ENCODE data around the gene GFRA1.

The GFRA1 gene

DNA sequence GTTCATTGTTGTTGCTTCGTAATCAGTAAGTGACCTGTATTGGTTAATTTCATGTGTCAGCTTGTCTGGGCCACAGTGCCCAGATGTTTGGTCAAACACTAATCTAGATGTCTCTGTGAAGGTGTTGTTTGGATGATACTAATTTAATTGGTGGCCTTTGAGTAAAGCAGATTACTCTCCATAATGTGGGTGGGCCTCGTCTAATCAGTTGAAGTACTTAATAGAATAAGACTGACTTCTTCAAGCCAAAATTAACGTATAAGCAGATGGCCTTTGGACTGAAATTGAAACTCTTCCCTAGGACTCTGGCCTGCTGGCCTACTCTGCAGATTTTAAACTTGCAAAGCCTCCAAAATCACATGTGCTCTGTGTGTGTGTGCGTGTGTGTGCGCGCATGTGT, 245.7 kb downstream of the GFRA1 start:
- H3K9me3 ChIP-seq, result peaks cover 0 to 6% (median 0%) of the 10 kb centered on the region in 3 donors
- no peaks in the 10 kb centered on the region for H3K27me3 ChIP-seq
- H3K4me3 ChIP-seq, result no peak overlapping the region
- no peak overlapping the region for H3K27ac ChIP-seq
- no peaks in the 10 kb centered on the region for H3K4me1 ChIP-seq
- H3K36me3 ChIP-seq, result no peaks in the 10 kb centered on the region
- TF ChIP-seq, protein P1, sequence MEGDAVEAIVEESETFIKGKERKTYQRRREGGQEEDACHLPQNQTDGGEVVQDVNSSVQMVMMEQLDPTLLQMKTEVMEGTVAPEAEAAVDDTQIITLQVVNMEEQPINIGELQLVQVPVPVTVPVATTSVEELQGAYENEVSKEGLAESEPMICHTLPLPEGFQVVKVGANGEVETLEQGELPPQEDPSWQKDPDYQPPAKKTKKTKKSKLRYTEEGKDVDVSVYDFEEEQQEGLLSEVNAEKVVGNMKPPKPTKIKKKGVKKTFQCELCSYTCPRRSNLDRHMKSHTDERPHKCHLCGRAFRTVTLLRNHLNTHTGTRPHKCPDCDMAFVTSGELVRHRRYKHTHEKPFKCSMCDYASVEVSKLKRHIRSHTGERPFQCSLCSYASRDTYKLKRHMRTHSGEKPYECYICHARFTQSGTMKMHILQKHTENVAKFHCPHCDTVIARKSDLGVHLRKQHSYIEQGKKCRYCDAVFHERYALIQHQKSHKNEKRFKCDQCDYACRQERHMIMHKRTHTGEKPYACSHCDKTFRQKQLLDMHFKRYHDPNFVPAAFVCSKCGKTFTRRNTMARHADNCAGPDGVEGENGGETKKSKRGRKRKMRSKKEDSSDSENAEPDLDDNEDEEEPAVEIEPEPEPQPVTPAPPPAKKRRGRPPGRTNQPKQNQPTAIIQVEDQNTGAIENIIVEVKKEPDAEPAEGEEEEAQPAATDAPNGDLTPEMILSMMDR (IDR thresholded peaks at IDR 0.05), result no peak
- DNase-seq, result no peak
- intact Hi-C loops (cut with DNase I; ENCODE audit: low total_unique reads), result no loop called here

DNA sequence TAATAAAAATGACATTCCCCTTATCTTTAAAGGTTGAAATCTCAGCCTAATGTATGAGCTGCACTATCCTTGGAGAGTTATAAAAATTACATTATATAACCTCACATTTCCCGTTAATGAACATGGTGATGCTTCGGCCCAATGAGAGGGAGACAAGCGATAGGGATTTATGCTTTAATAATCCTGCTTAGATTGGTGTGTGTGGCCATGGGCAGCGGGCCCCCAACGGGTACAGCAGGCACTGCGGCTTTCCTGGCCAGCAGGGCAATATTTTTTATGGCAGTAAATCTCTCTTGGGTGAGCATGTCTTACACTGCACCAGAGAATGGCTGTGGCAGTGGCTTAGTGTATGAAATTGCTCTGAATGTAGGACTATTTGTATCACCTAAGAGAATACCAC, 246.3 kb downstream of the GFRA1 start:
- intact Hi-C loops (cut with DNase I; ENCODE audit: low total_unique reads), result no loop called here
- H3K4me1 ChIP-seq, result no peaks in the 10 kb centered on the region
- no peak for DNase-seq
- no peaks in the 10 kb centered on the region for H3K9me3 ChIP-seq
- H3K27me3 ChIP-seq, result no peaks in the 10 kb centered on the region
- H3K36me3 ChIP-seq, result no peaks in the 10 kb centered on the region
- H3K27ac ChIP-seq, result no peak overlapping the region
- no peak overlapping the region for H3K4me3 ChIP-seq
- TF ChIP-seq, protein P1 (IDR thresholded peaks at IDR 0.05), result no peak

DNA sequence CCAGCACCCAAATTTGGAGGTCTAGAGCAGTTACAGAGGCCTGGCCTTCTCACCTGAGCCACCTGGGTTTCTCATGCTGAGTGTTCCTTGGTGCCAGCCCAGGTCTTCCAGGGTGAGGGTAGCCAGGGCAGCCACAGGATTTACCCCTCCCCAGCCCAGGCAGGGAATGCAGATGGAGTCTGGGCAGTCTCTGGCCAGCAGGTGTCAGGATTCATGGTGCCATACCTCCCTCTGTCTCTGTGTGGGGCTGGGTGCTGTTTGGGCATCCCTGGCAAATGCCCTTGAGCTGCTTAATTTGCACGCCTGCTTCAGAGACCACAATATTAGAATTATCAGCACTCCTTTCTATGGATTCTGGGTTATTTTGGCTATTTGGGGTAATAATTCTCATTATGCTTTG, 246.7 kb downstream of the GFRA1 start:
- TF ChIP-seq, protein P1 (IDR thresholded peaks at IDR 0.05), result no peak
- DNase-seq, result no peak
- no peak overlapping the region for H3K4me3 ChIP-seq
- H3K27me3 ChIP-seq, result no peaks in the 10 kb centered on the region
- H3K36me3 ChIP-seq, result no peaks in the 10 kb centered on the region
- no peaks in the 10 kb centered on the region for H3K9me3 ChIP-seq
- no peaks in the 10 kb centered on the region for H3K4me1 ChIP-seq
- H3K27ac ChIP-seq, result no peak overlapping the region
- intact Hi-C loops (cut with DNase I; ENCODE audit: low total_unique reads), result no loop called here

DNA sequence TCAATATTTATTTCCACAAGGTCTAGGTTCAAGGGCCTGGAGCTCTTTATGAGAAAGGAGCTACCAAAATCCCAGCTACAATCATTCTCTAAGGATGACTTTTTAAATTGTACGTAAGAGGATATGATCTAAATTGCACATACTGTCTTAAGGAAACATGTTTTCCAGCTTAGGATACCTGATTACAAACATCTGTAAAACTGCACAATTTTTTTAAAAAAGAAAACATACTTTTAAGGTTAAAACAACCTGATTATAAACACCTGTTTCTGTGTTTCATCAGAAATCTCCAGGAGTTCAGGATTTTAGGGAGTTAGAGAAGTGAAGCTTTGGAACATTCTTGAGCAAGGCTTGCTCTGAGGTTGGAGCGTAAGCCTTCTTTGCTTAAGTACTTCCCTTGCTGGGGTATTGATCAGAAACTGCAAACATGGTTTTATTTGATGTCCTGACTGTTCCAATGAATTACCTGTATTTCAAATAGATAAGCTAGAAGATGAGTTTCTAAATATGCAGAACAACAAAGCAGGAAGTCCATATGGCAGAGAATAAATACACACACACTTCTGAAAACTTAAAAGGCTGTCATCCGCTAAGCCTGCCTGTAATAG, 248.6 kb downstream of the GFRA1 start:
- Histone ChIP-seq H3K9me3 (no peaks in the 10 kb centered on the region), H3K27me3 (no peaks in the 10 kb centered on the region), H3K27ac (no peak overlapping the region), H3K36me3 (no peaks in the 10 kb centered on the region), H3K4me1 (no peaks in the 10 kb centered on the region), H3K4me3 (no peak overlapping the region)
- TF ChIP-seq, protein P1 (IDR thresholded peaks at IDR 0.05), result no peak
- no peak for DNase-seq
- intact Hi-C loops (cut with DNase I; ENCODE audit: low total_unique reads), result no loop called here

DNA sequence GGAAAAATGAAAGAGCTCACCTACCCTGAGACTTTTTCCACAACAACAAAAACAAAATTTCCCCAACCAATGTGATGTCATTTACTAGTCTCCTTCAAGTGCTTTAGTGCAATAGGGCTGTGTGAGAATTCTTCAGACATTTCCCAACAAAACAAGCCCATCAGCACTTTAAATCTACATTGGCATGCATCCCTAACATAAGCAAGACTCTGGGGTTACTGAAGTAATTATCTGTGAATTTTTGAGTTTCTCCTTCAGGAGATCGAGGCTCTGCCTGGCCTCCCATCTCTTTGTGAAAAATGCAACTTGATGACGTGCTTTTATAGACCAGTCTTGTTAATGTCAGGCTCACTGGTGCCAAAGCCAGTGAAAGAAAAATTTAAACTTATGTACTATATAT, 255.6 kb downstream of the GFRA1 start:
- TF ChIP-seq, protein P1 (IDR thresholded peaks at IDR 0.05), result no peak

More for the DNA sequence above, 255.6 kb downstream of the GFRA1 start:
- Histone ChIP-seq H3K27ac (no peak overlapping the region), H3K4me1 (no peaks in the 10 kb centered on the region), H3K4me3 (no peak overlapping the region), H3K9me3 (no peaks in the 10 kb centered on the region), H3K36me3 (no peaks in the 10 kb centered on the region), H3K27me3 (no peaks in the 10 kb centered on the region)
- intact Hi-C loops (cut with DNase I; ENCODE audit: low total_unique reads), result no loop called here
- DNase-seq, result no peak
